HEK293T (cell line): ENCODE results near the gene ELAVL4.

ENCODE experiments used
- ELF4 ChIP-seq: fragments of 450-650 bp; IDR thresholded peaks from 2 replicates; pipeline ENCODE4 v1.6.1; 2017; ENCODE audit warnings: antibody characterized with exemption
- FOXA1 ChIP-seq: fragments of 450-650 bp; IDR thresholded peaks from 2 replicates; pipeline ENCODE4 v1.6.1; 2016; ENCODE audit warnings: mild to moderate bottlenecking
- HDGF ChIP-seq: fragments of 450-650 bp; IDR thresholded peaks from 2 replicates; pipeline ENCODE4 v1.6.1; 2017; ENCODE audit warnings: antibody characterized with exemption, borderline replicate concordance
- PKNOX1 ChIP-seq: fragments of 450-650 bp; IDR thresholded peaks from 2 replicates; pipeline ENCODE4 v1.6.1; 2016
- SP1 ChIP-seq: fragments of 450-650 bp; IDR thresholded peaks from 2 replicates; pipeline ENCODE4 v1.6.1; 2017

- TF ChIP-seq SP1 (no peak), ELF4 (no peak), PKNOX1 (no peak), FOXA1 (no peak), HDGF (no peak)
These were observed 23.7 kb downstream of the ELAVL4 start for GRCh38 chr1:50132347-50132894.
